KOPT-K1 (cell line): ENCODE data around the gene FGF11.
"Not testable (repeated sequence)": the region's sequence is repeated elsewhere in the genome, so short reads cannot be mapped to it uniquely, and the experiment has no call there.

Experiments
- H3K27ac ChIP-seq: fragments of 200-600 bp; sonication (generic); 2 replicates; pipeline ENCODE4 v1.5.1; 2016; ENCODE audit warnings: antibody characterized with exemption, mild to moderate bottlenecking, low read depth, low read length; ENCODE audit not compliant: poor library complexity, severe bottlenecking
- H3K36me3 ChIP-seq: fragments of 200-600 bp; sonication (generic); 2 replicates; pipeline ENCODE4 v1.5.1; 2017; ENCODE audit warnings: antibody characterized with exemption, mild to moderate bottlenecking, low read length, moderate library complexity; ENCODE audit not compliant: insufficient read depth
- H3K9me3 ChIP-seq: fragments of 200-600 bp; sonication (generic); 2 replicates; pipeline ENCODE4 v1.5.1; 2017; ENCODE audit warnings: antibody characterized with exemption, low read length, mild to moderate bottlenecking; ENCODE audit not compliant: insufficient read depth, poor library complexity, severe bottlenecking

FGF11 gene

GRCh38 chr17:7459961-7460545, 20.7 kb downstream of the FGF11 start:
- Histone ChIP-seq H3K36me3 (peaks cover 33% of the 10 kb centered on the region), H3K9me3 (no peaks in the 10 kb centered on the region), H3K27ac (no peak overlapping the region)

GRCh38 chr17:7460850-7461660, 21.7 kb downstream of the FGF11 start:
- H3K36me3 ChIP-seq = peaks cover 39% of the 10 kb centered on the region
- no peak overlapping the region for H3K27ac ChIP-seq
- H3K9me3 ChIP-seq = no peaks in the 10 kb centered on the region

GRCh38 chr17:7462474-7463371, 23.4 kb downstream of the FGF11 start:
- Histone ChIP-seq H3K9me3 (no peaks in the 10 kb centered on the region), H3K36me3 (peaks cover 50% of the 10 kb centered on the region)

GRCh38 chr17:7463372-7463846, 24.1 kb downstream of the FGF11 start:
- Histone ChIP-seq H3K9me3 (no peaks in the 10 kb centered on the region), H3K27ac (no peak overlapping the region), H3K36me3 (peaks cover 50% of the 10 kb centered on the region)

More at GRCh38 chr17:7462474-7463371, 23.4 kb downstream of the FGF11 start:
- H3K27ac ChIP-seq = no peak overlapping the region

GRCh38 chr17:7464081-7464480, 24.8 kb downstream of the FGF11 start:
- Histone ChIP-seq H3K27ac (no peak overlapping the region), H3K9me3 (no peaks in the 10 kb centered on the region), H3K36me3 (peaks cover 50% of the 10 kb centered on the region)

- Histone ChIP-seq H3K9me3 (no peaks in the 10 kb centered on the region), H3K36me3 (peaks cover 48% of the 10 kb centered on the region), H3K27ac (no peak overlapping the region)
Observed at GRCh38 chr17:7465597-7466275, 26.4 kb downstream of the FGF11 start.

GRCh38 chr17:7466318-7466638, 27.0 kb downstream of the FGF11 start:
- H3K27ac ChIP-seq = peak overlapping the region; percentile 36
- H3K9me3 ChIP-seq = no peaks in the 10 kb centered on the region
- peaks cover 43% of the 10 kb centered on the region for H3K36me3 ChIP-seq

GRCh38 chr17:7466639-7467341, 27.5 kb downstream of the FGF11 start:
- Histone ChIP-seq H3K27ac (peak overlapping the region; percentile 36), H3K9me3 (no peaks in the 10 kb centered on the region), H3K36me3 (peaks cover 39% of the 10 kb centered on the region)

GRCh38 chr17:7467498-7467897, 28.2 kb downstream of the FGF11 start:
- no peaks in the 10 kb centered on the region for H3K9me3 ChIP-seq
- peak overlapping the region; percentile 36 for H3K27ac ChIP-seq
- peaks cover 34% of the 10 kb centered on the region for H3K36me3 ChIP-seq

GRCh38 chr17:7468290-7468689, 29.0 kb downstream of the FGF11 start:
- Histone ChIP-seq H3K36me3 (peaks cover 26% of the 10 kb centered on the region), H3K27ac (no peak overlapping the region), H3K9me3 (no peaks in the 10 kb centered on the region)

- Histone ChIP-seq H3K27ac (no peak overlapping the region), H3K9me3 (no peaks in the 10 kb centered on the region), H3K36me3 (peaks cover 20% of the 10 kb centered on the region)
Observed at GRCh38 chr17:7468804-7469389, 29.6 kb downstream of the FGF11 start.

GRCh38 chr17:7469843-7470242, 30.5 kb downstream of the FGF11 start:
- H3K27ac ChIP-seq, H3K9me3 ChIP-seq: not testable (repeated sequence)
- H3K36me3 ChIP-seq = peaks cover 17% of the 10 kb centered on the region

GRCh38 chr17:7470457-7470973, 31.2 kb downstream of the FGF11 start:
- not testable (repeated sequence) for H3K9me3 ChIP-seq, H3K27ac ChIP-seq
- peaks cover 15% of the 10 kb centered on the region for H3K36me3 ChIP-seq

- Histone ChIP-seq H3K36me3 (peaks cover 4% of the 10 kb centered on the region), H3K9me3 (no peaks in the 10 kb centered on the region), H3K27ac (peak overlapping the region; percentile 10)
Observed at GRCh38 chr17:7471729-7472128, 32.4 kb downstream of the FGF11 start.
